ENCODE results near the gene JHY.

The JHY gene

GRCh38 chr11:122983438-122984185 lies 101.1 kb downstream of the JHY start:
- H3K4me3 ChIP-seq (ENCODE audit: low read depth, low read length) = no peak overlapping the region
- no peak for TF ChIP-seq CTCF (IDR thresholded peaks at IDR 0.05; ENCODE audit: low read depth, low read length, missing control alignments)
- no peak for DNase-seq (ENCODE audit: low read depth)

DNA sequence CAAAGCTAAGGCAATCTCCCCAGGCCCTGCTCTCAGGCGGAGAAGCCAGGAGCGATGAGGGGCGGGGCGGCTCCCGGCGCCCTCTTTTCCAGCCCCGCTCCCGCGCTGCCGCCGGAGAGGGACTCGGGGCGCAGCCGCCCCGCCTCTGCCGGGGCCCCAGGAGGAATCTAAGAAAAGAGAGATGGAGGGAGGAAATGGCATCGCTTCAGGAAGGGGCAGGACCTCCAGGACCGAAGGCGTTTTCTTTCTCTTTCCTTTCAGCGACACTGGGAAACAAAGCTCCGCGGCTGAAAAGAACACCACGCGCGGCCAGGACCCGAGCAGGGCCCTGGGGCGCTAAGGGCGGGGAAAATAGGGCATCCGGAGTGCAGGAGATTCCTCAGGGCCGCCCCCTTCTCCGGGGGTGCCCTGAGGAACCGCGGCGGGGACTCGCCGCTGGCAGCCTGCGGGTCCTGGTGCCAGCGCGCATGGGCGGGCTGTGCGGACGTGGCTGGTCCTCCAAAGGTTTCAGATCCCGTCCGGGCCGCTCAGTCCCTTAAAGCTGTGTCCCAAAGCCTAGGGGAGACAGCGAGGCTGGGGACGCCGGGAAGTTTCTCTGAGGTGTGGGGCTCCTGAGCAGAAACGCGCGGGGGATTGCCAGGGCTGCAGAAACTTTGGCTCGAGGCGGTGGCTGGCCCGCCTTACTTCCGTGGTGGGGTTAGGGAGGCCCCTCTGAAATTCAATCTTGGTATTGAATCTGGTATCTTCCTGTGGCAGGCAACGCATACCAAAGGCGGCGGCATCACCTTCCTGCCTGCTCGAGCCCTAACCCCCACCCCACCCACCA lies 101.8 kb downstream of the JHY start:
- TF ChIP-seq CTCF (IDR thresholded peaks at IDR 0.05; ENCODE audit: low read depth, low read length, missing control alignments) = no peak
- H3K4me3 ChIP-seq (ENCODE audit: low read depth, low read length) = no peak overlapping the region
- no peak for DNase-seq (ENCODE audit: low read depth)

DNA sequence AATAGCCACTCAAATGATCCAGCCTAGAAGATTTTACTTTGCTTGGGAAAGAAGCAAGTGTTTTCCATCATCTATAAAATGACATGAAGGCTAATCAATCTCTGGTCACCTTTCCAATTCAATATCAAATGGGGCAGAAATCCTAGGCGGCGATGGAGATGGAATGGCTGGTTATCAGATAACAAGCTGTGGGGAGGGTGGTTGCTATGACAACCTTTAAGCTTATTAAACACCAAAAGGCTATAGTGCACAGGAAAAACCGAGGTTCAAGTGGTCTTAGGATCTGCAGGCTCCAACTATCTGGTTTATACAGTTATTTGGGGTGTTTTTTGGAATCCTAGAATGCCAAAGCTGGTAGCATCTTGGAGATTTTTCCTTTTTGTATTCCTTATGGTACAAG lies 113.0 kb downstream of the JHY start:
- H3K4me3 ChIP-seq (ENCODE audit: low read depth, low read length) = no peak overlapping the region
- TF ChIP-seq CTCF (IDR thresholded peaks at IDR 0.05; ENCODE audit: low read depth, low read length, missing control alignments) = no peak
- DNase-seq (ENCODE audit: low read depth) = no peak

DNA sequence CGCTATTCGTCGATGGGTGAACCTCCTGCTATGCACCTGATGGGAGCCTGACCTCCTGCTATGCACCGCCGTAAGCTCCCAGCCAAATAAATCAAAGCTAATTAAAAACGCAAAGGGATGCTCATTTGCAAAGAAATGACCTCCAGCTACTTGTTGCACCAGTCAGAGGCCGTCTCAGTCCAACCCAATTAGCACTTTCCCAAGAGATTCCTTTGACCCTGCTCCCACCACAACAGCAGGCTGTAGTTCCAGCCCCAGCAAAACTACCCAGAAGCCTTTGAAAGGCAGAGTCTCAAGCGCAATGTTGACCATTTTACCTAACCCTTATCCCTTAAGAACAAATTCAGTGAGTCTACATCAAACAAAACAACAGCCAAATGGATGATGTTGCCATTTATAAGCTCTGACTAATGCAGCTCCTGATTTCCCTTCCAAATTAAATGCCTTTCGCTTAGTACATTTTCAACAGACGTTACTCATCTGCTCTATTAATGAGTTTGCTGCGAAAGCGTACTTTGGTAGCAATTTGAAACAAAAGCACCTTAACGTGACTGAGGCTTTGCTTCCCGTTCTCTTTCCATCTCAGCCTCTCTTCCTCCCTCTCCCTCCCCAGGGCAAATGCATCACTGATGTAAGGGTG lies 116.3 kb downstream of the JHY start:
- H3K4me3 ChIP-seq (ENCODE audit: low read depth, low read length) = no peak overlapping the region
- DNase-seq (ENCODE audit: low read depth) = no peak
- no peak for TF ChIP-seq CTCF (IDR thresholded peaks at IDR 0.05; ENCODE audit: low read depth, low read length, missing control alignments)

DNA sequence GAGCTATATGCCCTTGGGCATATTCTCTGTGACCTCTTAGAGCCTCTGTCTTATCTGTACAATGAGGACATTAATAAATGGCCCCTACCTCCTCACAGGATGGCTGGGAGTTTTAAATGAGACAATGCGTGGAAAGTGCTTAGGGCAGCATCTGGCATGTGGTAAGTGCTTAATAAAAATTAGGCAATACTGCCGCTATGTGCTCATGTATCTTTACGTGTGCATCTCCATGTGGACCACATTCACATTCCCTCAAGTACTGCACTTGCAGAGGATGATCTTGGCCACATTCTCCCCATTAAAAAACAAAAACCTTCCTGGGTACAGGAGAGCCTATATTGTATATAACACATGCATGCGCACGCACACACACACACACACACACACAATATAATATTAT lies 118.2 kb downstream of the JHY start:
- H3K4me3 ChIP-seq (ENCODE audit: low read depth, low read length) = no peak overlapping the region
- TF ChIP-seq CTCF (IDR thresholded peaks at IDR 0.05; ENCODE audit: low read depth, low read length, missing control alignments) = no peak
- no peak for DNase-seq (ENCODE audit: low read depth)

GRCh38 chr11:123006860-123007542 lies 124.4 kb downstream of the JHY start:
- no peak for TF ChIP-seq CTCF (IDR thresholded peaks at IDR 0.05; ENCODE audit: low read depth, low read length, missing control alignments)
- DNase-seq (ENCODE audit: low read depth) = no peak
- H3K4me3 ChIP-seq (ENCODE audit: low read depth, low read length) = no peak overlapping the region
